KOPT-K1 (cell line): ENCODE measurements around the gene SNIP1.
"Not testable (repeated sequence)": the region's sequence is repeated elsewhere in the genome, so short reads cannot be mapped to it uniquely, and the experiment has no call there.

Experiments used
- H3K27ac ChIP-seq: fragments of 200-600 bp; sonication (generic); 2 replicates; pipeline ENCODE4 v1.5.1; 2016; ENCODE audit warnings: antibody characterized with exemption, mild to moderate bottlenecking, low read depth, low read length; ENCODE audit not compliant: poor library complexity, severe bottlenecking
- H3K36me3 ChIP-seq: fragments of 200-600 bp; sonication (generic); 2 replicates; pipeline ENCODE4 v1.5.1; 2017; ENCODE audit warnings: antibody characterized with exemption, mild to moderate bottlenecking, low read length, moderate library complexity; ENCODE audit not compliant: insufficient read depth
- H3K9me3 ChIP-seq: fragments of 200-600 bp; sonication (generic); 2 replicates; pipeline ENCODE4 v1.5.1; 2017; ENCODE audit warnings: antibody characterized with exemption, low read length, mild to moderate bottlenecking; ENCODE audit not compliant: insufficient read depth, poor library complexity, severe bottlenecking

Gene SNIP1

DNA sequence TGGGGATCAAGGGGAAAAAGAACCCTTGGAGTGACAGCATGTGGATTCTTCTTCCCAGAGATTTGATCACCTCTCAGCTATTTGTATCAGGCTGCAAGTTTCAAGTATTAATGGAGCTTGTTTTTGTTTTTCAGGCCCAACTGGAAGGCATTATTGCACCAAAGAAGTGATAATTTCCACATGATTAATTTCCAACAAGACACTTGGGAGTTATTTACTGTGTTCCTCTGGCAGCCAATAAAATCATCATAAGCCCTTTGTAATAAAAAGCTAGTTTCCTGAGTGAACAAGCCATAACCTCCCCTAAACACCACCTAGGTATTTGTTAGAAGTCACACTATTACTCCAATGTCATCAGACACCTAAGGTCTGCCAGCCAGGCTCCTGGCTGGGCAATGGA lies 10.8 kb upstream of the SNIP1 start:
- no peak overlapping the region for H3K27ac ChIP-seq
- no peaks in the 10 kb centered on the region for H3K9me3 ChIP-seq
- H3K36me3 ChIP-seq = peaks cover 79% of the 10 kb centered on the region

DNA sequence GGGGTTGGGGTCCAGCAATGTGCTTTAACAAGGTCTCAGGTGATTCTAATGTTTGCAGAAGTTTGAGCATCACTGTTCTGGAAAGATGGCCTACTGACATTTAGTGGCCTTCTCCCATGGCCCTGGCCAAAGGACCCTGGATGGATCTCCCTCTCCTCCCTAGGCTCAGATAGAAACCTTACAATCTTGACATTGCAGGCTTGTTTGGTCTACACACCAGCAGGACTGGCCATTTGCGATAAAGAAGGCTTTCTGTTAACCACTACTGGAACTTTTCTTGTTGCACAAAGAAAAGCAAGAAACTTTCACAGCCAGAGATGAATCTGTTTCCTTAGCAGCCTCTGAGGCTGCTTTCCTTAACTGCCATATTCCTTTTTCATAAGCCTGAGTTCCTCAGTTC lies 8.9 kb upstream of the SNIP1 start:
- Histone ChIP-seq H3K9me3 (no peaks in the 10 kb centered on the region), H3K36me3 (peaks cover 60% of the 10 kb centered on the region), H3K27ac (no peak overlapping the region)

DNA sequence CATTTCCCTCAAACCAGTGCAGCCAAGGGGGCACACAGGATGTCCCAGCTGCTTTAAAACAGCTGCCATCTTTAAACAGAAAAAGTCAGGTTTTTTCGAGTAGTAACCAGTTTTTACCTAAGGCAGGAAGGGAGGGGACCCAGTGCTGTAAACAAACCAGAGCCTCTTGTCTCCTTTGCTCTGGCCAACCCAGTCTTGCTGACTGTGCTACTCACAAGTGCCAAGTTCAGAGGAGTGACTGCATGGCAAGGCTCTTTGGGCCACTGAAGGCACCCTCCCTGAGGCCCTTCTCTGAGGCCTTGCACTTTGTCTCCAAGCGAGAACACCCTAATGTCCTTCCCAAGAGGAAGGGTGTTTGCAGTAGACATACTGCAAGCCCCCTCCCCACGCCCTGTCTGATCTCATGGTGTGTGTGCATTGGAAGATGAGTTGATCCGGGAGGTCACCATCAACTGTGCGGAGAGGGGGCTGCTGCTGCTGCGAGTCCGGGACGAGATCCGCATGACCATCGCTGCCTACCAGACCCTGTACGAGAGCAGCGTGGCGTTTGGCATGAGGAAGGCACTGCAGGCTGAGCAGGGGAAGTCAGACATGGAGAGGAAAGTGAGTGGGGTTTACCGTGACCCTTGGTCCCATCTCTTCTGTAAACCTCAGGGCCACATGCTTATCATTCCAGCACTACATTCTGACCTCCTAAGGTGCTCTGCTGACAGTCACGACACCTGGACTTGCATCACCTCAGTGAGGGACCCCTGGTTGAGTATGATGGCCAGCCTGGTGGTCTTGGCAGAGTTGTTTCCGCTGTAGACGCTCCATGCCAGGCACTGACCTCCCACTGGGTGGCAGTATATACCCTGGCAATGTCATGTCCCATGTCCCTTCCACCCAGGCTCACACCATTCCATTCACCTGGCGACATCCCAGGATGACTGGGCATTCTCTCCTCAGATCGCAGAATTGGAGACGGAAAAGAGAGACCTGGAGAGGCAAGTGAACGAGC lies 7.3 kb upstream of the SNIP1 start:
- no peak overlapping the region for H3K27ac ChIP-seq
- no peaks in the 10 kb centered on the region for H3K9me3 ChIP-seq
- peaks cover 45% of the 10 kb centered on the region for H3K36me3 ChIP-seq

DNA sequence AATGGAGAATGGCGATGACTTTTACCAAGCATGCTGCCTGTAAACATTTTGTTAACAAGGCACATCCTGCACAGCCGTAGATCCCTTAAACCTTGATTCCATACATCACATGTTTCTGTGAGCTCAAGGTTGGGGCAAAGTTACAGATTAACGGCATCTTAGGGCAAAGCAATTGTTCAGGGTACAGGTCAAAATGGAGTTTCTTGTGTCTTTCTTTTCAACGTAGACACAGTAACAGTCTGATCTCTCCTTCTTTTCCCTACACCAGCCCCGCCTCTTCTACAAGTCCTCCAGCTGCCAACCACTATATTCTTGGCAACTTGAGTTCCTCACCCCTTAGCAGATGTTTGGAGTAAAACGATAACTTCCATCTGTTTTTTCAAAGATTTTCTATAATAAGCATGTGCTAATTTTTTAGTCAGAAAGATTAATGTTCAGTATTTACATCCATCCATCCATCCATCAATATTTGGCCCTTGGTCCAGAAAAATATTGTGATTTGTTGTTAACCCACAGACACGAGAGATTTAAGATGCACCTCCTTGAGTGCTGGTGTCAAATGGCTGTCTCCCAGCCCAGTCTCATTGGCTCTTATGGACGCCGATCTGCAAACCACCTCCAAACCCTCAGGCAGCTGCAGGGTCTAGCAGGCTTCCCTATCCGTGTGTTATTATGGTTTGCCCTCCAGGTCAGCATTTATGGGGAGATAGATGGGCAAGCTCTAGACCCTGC lies 6.5 kb upstream of the SNIP1 start:
- peaks cover 36% of the 10 kb centered on the region for H3K36me3 ChIP-seq
- no peaks in the 10 kb centered on the region for H3K9me3 ChIP-seq
- H3K27ac ChIP-seq = no peak overlapping the region

DNA sequence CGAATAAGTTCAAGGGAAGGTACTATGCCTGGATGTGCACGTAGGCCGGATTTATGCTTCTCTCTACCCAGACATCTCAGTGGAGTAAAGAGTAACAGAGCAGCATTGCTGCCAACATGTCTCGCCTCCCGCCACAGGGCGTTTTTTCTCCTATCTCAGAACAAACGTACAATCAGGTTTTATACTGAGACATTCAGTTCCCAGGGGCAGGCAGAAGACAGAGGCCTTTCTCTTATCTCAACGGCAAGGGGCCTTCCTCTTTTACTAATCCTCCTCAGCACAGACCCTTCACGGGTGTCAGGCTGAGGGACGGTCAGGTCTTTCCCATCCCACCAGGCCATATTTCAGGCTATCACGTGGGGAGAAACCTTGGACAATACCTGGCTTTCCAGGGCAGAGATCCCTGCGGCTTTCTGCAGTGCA lies 5.9 kb upstream of the SNIP1 start:
- H3K9me3 ChIP-seq, H3K27ac ChIP-seq: not testable (repeated sequence)
- peaks cover 30% of the 10 kb centered on the region for H3K36me3 ChIP-seq

DNA sequence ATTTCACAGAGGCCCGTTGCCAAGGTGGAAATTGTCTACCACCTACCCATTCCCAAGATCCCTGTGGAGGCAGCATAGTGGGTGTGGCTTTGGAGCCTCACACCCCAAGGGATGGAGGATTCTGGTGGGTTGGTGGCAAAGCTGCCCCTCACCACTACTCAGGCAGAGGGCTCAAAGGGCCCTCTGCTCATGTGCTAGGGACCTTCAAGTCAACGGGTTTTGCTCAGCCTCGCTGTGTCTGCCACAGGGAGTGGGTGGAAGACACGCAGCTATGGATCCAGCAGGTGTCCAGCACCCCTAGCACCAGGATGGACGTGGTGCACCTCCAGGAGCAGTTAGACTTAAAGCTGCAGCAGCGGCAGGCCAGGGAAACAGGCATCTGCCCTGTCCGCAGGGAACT lies 5.0 kb upstream of the SNIP1 start:
- Histone ChIP-seq H3K36me3 (peaks cover 21% of the 10 kb centered on the region; the same call in 1 of the 2 replicates), H3K27ac (no peak overlapping the region), H3K9me3 (peaks cover 8% of the 10 kb centered on the region)

DNA sequence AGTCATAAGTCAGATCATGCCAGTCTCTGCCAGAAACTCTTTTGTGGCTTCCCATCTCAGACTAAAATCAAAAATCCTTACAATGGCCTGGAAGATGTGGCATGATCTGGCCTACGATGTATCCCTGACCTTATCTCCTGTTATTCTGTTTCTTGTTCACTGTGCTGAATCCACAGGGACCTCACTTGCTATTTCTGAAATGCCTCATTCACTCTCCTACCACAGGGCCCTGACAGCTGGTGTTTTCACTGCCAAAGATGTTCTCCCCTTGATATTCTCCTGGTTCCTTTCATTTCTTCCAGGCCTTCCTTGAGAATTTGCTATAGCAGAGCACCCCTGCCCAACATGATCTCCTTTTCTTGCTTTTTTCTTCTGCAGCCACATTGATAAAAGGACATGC lies 4.3 kb upstream of the SNIP1 start:
- Histone ChIP-seq H3K36me3 (peaks cover 19% of the 10 kb centered on the region; the same call in 1 of the 2 replicates), H3K27ac (no peak overlapping the region), H3K9me3 (peaks cover 8% of the 10 kb centered on the region)

DNA sequence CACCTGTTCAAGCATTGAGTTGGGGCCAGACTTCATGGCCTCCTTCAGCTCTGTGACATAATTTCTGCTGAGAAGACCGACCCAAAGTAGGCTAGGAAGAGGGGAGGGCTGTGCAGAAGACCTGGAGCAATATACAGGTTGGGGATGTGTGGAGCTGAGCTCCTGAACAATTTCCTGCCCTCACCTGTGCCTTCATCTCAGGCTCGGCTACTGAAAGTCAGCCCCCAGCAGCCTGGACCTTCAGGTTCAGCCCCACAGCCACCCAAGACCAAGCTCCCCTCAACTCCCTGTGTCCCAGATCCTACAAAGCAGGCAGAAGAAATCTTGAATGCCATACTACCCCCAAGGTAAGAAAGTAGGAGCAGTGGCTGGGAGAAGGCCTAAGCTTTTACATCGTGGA lies 3.3 kb upstream of the SNIP1 start:
- peaks cover 14% of the 10 kb centered on the region; the same call in 1 of the 2 replicates for H3K36me3 ChIP-seq

DNA sequence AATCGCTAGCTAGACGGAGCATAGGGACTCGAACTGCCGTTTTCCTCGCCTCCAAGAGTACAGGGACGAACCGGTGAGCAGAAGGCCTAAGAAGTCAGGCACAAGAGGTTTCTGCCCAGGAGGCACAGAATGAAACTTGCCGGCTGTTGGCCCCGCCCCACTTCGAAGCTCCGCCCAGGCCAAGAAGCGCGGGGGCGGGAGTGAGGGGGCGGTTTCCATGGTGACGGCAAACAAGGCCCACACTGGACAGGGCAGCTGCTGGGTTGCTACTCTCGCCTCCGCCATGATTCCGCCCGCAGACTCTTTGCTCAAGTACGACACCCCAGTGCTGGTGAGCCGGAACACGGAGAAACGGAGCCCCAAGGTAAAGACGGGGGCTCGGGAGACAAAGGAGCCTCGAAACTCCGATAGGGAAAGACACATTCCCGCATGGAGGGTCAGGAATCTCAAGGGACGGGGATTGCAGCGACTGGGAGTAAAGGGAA lies 2.7 kb upstream of the SNIP1 start, which contains the start of gene DNALI1:
DNALI1 (plus strand) TSS at position 229 of the 485 bp plus-strand sequence; CDS start at position 284, 55 bp downstream.
- peaks cover 14% of the 10 kb centered on the region for H3K36me3 ChIP-seq
- no peak within 1 kb of the TSS for H3K27ac ChIP-seq
- H3K9me3 ChIP-seq = peaks cover 8% of the 10 kb centered on the region

More for the DNA sequence above, 3.3 kb upstream of the SNIP1 start:
- no peak overlapping the region for H3K27ac ChIP-seq
- H3K9me3 ChIP-seq = peaks cover 8% of the 10 kb centered on the region

DNA sequence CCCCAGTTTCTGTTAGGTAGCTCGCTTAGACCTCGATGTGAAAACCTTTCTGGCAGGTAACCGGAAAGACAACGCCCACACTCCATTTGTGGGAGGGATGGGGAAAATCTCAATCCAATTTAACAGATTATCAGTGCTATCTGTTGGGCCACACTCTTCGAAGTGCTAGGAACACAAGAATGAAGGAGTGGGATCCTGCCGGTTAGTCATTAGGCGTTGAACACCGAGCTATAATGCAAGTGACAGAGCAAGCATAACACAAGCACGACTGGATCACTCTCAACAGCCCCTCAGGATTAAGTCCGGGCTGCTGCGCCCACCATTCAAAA lies 531 bp downstream of the SNIP1 start:
- peaks cover 41% of the 10 kb centered on the region for H3K36me3 ChIP-seq
- peak overlapping the region; percentile 72 for H3K27ac ChIP-seq
- peaks cover 8% of the 10 kb centered on the region for H3K9me3 ChIP-seq

DNA sequence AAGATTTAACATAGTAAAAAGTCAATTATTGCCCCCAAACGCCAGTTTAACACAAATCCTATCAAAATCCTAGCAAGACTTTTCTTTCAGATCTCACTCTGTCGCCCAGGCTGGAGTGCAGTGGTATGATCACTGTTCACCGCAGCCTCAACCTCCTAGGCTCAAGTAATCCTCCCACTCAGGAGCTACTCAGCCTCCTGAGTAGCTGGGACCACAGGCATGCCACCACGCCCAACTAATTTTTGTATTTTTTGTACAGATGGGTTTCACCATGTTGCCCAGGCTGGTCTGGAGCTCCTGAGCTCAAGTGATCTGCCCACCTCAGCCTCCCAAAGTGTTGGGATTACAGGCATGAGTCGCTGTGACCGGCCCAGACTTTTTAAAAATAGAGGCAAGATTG lies 4.8 kb downstream of the SNIP1 start:
- no peak overlapping the region for H3K27ac ChIP-seq
- H3K9me3 ChIP-seq = peaks cover 1% of the 10 kb centered on the region
- H3K36me3 ChIP-seq = peaks cover 82% of the 10 kb centered on the region

DNA sequence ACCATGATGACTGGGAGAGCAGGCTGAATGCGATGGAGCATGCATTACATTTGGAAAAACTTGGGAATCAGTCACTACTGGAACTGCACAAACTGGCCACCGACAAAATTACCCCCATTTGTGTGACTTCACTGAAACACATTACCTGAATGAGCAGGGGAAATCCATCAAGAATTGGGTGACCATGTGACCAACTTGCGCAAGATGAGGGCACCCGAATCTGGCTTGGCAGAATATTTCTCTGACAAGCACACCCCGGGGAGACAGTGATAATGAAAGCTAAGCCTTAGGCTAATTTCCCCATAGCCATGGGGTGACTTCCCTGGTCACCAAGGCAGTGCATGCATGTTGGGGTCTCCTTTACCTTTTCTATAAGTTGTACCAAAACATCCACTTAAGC lies 9.1 kb downstream of the SNIP1 start:
- H3K27ac ChIP-seq = no peak overlapping the region
- H3K9me3 ChIP-seq = no peaks in the 10 kb centered on the region
- H3K36me3 ChIP-seq = peaks cover 95% of the 10 kb centered on the region

DNA sequence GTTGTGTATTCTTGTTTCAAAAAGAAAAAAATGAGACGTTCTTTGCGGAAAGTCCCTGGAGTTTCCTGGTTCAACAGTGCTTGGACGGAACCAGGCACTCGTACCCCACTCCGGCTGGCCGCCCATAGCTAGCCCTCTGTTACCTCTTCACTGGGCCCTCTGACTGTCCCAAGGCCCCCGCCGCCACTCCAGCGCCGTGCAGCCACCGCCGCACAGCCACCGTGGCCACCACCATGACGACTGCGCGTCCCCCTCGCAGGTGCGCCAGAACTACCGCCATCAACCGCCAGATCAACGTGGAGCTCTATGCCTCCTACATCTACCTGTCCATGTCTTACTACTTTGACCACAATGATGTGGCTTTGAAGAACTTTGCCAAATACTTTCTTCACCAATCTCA lies 9.6 kb downstream of the SNIP1 start:
- peaks cover 95% of the 10 kb centered on the region for H3K36me3 ChIP-seq
- H3K27ac ChIP-seq = no peak overlapping the region
- no peaks in the 10 kb centered on the region for H3K9me3 ChIP-seq

DNA sequence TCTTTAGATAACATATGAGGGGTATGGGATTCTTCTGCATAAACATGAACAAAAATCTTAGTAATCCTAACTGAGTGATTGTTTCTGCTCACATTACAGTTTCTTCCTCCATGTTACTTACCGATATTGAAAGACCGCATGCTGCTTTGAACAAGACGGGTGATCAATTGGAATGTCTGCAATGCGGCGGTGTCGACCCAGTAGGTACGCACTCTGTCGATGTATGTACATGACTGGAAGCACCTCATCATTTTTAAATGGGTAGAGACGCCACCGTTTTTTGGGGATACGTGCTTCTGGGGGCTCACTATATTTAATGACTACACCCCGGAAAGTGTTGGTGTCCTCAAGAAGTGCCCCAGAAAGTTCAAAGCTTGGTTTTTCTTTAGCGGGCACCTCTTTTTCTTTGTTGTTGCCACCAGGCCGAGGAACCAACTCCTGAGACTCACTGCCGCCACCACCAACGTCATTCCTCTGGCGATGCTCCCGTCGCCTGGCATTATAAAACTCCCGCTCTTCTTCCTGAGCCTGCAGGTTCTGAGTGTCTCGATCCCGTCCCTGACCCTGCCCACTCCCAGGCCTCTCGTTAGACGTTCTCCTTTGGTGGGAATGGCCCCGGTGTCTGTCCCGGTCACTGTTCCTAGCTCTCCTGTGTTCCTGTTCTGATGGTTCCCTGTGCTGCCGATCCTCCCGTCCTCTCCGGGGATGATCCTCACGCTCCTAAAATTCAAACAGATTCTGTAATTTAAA lies 13.9 kb downstream of the SNIP1 start:
- Histone ChIP-seq H3K9me3 (no peaks in the 10 kb centered on the region), H3K27ac (no peak overlapping the region), H3K36me3 (peaks cover 97% of the 10 kb centered on the region)

DNA sequence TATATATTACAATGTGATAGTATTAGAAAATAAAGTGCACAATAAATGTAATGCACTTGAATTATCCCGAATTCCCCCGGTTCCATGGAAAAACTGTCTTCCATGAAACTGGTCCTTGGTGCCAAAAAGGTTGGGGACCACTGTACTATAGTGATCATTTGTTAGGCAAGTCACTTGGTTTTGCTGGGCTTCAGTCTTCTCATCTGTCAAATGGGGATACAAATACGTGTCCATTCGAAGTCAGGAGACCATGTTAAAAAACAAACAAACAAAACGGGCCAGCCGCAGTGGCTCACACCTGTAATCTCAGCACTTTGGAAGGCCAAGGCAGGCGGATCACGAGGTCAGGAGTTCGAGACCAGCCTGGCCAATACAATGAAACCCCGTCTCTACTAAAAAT lies 14.9 kb downstream of the SNIP1 start:
- not testable (repeated sequence) for H3K9me3 ChIP-seq, H3K27ac ChIP-seq
- H3K36me3 ChIP-seq = peaks cover 95% of the 10 kb centered on the region
